Activated CD4-positive, alpha-beta T cell treated with anti-CD3 and anti-CD28 coated beads, Interleukin-2, Interleukin-6, amounts not matched to agents 100 ng/mL and 50 ng/mL, durations not matched to agents 16 hours and 8 hours (primary cell): ENCODE data around the gene RASA3.

Experiments
- DNase-seq: peaks from one replicate; pipeline ENCODE4 v3.0.0-alpha.2; 2020

RASA3 gene

GRCh38 chr13:114049026-114049425 lies 83.4 kb downstream of the RASA3 start:
- peak; percentile 31 for DNase-seq

DNA sequence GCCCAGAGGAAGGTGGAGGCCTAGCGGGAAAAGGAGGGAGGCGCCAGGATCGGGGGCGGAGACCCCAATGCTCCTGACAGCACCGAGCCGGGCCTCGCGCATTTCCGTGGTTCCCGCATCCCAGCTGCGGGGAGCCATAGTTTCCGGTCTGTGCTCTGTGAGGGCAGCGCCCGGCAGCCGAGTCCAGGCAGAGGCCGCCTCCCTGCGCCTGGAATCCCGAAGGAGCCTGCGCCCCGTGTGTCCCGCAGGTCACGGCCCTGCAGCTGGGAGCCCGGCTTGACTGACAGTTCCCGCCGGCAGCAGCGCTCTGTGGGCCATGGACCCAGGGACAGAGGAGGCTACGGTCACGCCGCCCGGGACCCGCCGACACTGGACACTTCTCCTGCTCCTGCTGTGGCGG lies 84.0 kb downstream of the RASA3 start:
- no peak for DNase-seq

- DNase-seq = no peak
Observed at GRCh38 chr13:114047358-114047881, 85.0 kb downstream of the RASA3 start.

- DNase-seq = no peak
Observed at GRCh38 chr13:114046431-114046975, 85.9 kb downstream of the RASA3 start.

DNA sequence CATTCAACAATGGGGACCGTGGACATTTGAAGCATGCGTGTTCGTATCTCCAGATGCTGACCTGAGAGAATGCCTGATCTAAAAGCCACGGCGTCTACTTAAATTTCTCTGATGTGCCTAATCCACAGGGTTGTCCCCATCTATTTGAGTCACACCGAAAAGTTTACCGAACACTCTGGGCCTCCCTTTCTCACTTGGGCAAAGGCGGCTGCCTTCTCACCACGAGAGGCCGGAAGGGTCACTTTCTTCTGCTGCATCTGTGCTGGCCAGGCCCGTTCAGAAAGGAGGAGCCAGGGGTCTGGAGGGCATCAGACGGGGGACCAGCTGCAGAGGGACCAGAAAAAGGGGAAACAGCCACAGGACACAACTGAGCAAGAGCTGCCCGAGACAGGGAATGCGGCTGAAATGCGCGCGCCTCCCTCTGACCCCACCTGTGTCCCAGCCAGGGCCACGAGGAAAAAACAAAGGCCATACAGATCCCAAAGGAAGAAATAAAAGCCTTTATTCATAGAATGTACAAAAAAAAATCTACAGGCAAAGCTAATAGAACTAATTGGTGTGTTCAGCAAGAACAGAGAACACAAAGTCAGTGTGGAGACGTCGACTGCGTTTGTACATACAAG lies 87.2 kb downstream of the RASA3 start:
- no peak for DNase-seq

GRCh38 chr13:114044486-114044885 lies 87.9 kb downstream of the RASA3 start:
- no peak for DNase-seq

DNA sequence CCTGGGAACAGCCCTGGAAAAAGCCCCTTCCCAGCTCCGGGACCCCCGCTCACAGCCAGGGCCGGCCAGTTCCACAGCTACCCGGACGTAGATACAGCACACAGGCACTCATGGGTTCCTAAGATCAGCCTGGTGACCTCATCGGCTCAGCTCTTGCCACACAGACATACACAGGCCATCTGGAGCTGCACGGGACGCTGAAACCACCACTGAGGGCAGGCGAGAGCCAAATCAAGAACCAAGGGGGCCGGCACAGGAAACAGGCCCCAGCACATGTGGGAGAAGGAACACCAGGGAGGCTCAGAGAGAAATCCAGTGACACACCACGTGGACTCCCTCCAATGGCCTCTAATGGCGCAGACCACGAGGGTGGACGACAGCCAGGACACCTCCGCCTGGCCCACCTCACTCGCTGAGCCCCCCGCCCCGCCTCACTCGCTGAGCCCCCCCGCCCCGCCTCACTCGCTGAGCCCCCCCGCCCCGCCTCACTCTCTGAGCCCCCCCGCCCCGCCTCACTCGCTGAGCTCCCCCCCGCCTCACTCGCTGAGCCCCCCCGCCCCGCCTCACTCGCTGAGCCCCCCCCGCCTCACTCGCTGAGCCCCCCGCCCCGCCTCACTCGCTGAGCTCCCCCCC lies 88.9 kb downstream of the RASA3 start:
- no peak for DNase-seq

GRCh38 chr13:114042066-114042815 lies 90.2 kb downstream of the RASA3 start:
- DNase-seq = no peak

DNA sequence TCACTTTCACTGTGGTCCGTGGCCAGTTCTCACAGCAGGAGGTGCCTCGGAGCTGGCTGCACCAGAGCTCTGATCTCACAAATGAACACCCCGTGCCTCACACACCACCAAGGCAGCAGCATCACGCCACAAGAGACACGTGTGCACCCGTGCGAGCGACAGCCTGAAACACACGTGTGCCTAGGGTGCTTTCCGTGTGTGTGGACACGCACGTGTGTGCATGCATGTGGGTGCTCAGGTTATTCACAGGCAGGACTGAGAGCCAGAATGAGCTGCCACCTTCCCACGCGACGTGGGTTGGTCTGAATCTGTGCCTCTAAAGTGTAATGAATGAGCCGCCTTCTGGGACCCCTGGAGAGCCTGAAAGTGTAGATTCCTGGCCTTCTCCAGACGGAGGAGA lies 90.9 kb downstream of the RASA3 start:
- DNase-seq = no peak

- DNase-seq = no peak
Observed at GRCh38 chr13:114039471-114040141, 92.8 kb downstream of the RASA3 start.

DNA sequence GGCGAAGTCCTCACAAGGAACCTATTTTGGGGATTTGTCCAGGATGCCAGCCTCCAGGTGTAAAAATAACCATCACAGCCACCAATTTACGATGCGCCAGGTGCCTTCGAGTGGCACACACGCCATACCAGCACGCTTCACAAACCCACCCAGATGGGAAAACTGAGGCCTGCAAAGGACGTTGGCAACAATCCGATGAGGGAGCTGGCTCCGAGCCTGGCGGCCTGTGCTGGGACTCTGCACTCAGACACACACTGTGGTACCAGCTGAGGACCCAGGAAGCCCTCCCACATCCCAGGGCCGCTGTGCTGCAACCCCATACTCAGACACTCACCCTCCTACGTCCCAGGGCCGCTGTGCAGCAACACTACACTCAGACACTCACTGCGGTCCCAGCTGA lies 93.5 kb downstream of the RASA3 start:
- DNase-seq = no peak

- no peak for DNase-seq
Observed at GRCh38 chr13:114038211-114038613, 94.2 kb downstream of the RASA3 start.

DNA sequence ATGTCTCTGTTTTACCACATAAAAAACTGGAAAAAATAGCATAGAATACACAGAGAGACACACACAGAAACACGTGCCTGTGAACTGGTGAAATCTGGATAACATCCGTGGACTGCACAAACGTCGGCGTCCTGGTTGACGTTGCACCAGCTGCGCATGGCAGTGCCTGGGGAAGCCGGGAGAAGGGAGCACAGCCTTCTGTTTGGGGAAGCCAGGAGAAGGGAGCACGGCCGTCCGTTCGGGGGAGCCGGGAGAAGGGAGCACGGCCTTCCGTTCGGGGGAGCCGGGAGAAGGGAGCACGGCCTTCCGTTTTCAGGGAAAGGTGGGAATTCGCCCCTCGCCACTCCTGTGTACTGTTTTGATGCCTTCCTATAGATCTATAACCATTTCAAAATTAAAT lies 94.7 kb downstream of the RASA3 start:
- DNase-seq = no peak

- DNase-seq = no peak
Observed at GRCh38 chr13:114035583-114036531, 96.6 kb downstream of the RASA3 start.

- no peak for DNase-seq
Observed at GRCh38 chr13:114035186-114035582, 97.2 kb downstream of the RASA3 start.

DNA sequence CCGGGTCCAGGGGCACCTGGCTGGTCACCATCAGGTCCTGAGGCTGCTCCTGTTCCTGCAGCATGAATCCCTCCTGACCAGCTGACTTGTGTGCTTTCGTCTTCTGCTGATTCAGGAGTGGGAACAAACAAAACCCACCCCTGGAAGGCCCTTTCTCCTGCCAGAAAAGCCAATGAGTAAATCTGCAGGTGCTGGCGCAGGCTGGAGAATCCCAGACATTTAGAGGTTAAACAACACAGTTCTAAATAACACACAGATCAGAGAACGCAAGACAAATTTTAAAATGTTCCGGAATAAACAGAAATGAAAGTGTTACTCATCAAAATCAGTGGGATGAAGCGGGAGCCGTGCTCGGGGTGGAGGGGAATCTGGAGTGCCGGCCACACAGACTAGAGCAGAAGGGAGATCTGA lies 97.9 kb downstream of the RASA3 start:
- DNase-seq = no peak

DNA sequence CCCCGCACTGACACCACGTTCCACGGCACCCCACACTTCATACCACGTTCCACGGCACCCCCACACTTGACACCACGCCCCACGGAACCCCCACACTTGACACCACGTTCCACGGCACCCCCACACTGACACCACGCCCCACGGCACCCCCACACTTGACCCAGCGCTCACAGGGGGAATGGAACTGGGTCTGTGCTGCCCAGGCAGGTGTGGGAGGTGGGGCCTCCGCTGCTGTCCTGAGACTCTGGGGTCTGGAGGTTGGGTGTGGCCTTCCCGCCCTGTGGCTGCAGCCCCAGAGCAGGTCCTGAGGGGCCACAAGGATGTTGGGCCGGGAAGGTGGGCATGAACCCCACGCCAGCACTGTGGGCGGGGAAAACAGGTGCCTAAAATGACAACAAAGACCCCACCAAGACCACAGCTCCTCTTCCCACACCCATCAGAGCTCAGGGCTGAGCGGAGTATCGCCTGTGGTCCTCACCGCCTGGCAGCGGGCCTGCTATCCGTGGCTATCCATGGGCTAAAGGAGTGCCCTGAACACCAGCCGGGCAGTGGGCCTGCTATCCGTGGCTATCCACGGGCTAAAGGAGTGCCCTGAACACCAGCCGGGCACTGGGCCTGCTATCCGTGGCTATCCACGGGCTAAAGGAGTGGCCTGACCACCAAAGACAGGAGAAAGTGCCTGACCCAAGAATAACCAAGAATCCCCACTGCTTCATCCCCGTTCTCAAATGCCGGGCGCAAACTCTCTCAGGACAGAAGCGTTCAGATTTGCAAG lies 98.7 kb downstream of the RASA3 start:
- no peak for DNase-seq

- DNase-seq = no peak
Observed at GRCh38 chr13:114032126-114032799, 100.2 kb downstream of the RASA3 start.

- DNase-seq = no peak
Observed at GRCh38 chr13:114031631-114032030, 100.8 kb downstream of the RASA3 start.
